Left cardiac atrium (tissue), 4 donors: Measurements from ENCODE around the gene CYRIA. TPM values are rescaled to one million over a fixed set of nuclear protein-coding genes. Genes with fewer than 3 reads are reported as not detected.

Experiments used
- ATAC-seq, 2 donors: fragments of 200-7000 bp; cut with Tn5 transposase; one replicate each; pipeline ENCODE4 v1.9.1; 2020; ENCODE audit warnings: mild to moderate bottlenecking in 2 of 2, moderate library complexity in 2 of 2
- DNase-seq: peaks from one replicate; pipeline ENCODE4 v3.0.0-alpha.2; 2020
- intact Hi-C, 2 donors: fragments of 100-400 bp; cut with DNase I; formaldehyde crosslinking; loops; one replicate each; pipeline versions ENCODE4 v1.14.1 to v1.15.1; 2022 to 2023
- total RNA-seq, 2 donors: library from RNA; stranded (reverse); fragmentation: NEBNext Ultra II Directional; extraction: Animal tissue kit (Norgen Biotek cat#: 25700); gene quantifications; one replicate each; pipeline ENCODE4 v1.2.1, GENCODE V29; 2021
- donor health status: DM: no; HTN: yes; CAD: no.
- donor health status: DM: no; HTN: yes; CAD: no; lungs with severe emphysema.
- donor health status: DM: yes; HTN: yes; CAD: no.
- donor health status: Dilated cardiomyopathy.

The CYRIA gene
- total RNA-seq, 2 donors from 2014 or later = 4.9 to 7.2 TPM

DNA sequence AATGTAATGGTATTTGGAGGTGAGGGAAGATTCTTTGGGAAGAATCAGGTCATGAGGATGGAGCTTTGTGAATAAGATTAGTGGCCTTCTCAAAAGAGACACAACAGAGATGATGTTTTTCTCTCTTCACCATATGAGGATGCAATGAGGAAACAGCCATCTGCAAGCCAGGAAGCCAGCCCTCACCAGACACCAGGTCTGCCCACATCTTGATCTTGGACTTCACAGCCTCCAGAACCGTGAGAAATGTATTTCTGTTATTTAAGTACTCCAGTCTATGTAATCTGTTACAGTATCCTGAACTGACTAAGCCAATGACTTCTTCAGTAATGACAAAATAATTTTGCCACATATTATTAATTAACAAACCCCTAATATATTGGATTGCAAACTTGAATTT, 28.3 kb downstream of the CYRIA start:
- DNase-seq (no peak), ATAC-seq (no peak)
- intact Hi-C loops = no loop called here

DNA sequence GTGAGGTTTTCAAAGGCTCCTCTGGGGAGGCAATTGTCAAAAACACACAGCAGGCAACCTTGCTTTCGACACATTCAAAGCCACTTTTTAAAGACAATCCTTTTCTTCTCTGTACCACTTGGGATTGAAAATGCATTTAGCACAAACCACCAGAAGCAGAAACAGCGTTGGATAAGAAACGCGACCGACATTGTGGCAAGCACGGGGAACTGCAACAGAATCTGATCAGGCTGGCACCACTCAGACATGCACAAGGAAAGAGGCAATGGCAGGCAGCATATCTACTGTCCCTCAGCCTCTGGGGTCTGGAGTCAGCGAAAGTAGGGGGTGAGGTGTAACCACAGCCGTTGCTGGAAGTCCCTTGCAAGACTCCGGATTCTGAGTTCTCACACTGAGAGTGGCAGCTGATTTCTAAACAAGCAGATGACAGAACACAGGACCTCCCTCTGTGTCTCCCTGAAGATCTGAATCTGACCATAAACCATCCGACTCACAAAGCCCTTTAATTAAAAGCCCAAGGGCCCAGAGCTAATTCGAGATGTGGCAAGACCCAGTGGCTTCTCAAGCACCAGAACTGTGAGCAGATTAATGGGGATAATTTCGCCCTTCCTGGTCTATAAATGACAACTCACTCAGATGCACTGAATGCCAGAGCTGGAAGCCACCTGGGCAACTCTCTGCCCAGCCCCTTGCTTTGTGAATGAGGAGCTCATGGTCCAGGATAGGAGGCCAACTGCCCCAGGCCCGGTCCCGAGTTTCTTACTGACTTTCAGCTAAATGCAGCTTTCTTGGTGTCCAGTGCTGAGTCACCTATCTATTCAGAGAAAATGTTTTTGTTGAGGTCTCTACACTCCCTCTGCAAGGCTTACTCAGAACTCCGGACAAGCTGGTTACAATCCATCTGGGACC, 29.6 kb downstream of the CYRIA start:
- intact Hi-C loops = no loop called here
- ATAC-seq (peak; percentile 9 to 25), DNase-seq (no peak)

DNA sequence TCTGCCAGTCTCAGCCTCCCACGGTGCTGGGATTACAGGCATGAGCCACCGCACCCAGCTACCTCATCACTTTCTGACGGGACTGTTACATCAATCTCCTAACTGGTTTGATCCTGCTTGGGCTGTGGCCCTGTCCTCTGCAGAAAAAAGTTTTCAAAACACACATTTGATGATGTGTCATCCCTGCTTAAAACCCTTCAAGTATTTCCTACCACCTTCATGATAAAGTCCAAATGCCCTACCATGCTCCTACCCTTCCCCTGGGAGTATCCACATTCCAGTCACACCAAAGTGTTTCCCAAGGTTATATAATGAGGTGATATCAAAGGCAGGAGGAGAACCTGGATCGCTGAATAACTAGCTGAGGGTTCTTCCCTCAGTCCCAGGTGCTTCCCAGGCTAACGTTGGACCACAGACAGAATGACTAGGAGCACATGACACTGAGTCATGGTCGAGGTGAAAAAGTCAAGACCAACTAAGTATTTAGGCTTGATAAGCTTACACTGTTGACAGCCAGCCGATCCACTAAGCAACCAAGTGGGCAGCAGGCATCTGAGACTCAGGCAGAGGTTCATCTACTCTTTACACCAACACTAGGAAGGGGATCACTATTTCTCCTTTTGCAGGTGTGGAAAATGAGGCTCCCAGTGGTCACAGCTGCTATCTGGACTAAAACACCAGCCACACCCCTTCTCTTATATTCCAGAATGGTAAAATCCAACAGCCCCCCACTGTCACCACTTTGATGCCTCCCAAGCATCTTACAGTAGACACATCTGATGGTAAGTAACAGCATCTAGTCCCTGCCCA, 31.8 kb downstream of the CYRIA start:
- intact Hi-C loops = no loop called here
- DNase-seq = no peak
- peak in 1 of 2 donors; percentile 57 for ATAC-seq

DNA sequence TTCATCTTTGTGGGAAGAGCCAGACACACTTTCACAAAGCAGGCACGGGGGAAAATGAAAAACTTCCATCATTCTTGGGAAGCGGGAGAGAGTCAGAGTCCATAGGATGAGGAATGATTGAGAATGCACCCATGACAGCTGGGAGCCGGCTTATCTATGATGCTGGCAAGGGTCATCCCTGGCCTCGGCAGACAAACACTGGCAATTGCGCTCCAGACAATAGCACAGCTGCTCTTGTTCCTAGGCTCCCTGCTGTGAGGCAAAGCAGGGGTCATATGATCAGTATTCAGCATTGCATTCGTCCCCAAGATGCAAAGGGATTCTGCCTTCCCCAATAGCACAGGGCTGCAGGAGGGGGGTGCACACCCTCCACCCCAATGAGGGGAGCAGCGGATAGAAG, 33.0 kb downstream of the CYRIA start:
- ATAC-seq (no peak), DNase-seq (no peak)
- intact Hi-C loops = no loop called here

DNA sequence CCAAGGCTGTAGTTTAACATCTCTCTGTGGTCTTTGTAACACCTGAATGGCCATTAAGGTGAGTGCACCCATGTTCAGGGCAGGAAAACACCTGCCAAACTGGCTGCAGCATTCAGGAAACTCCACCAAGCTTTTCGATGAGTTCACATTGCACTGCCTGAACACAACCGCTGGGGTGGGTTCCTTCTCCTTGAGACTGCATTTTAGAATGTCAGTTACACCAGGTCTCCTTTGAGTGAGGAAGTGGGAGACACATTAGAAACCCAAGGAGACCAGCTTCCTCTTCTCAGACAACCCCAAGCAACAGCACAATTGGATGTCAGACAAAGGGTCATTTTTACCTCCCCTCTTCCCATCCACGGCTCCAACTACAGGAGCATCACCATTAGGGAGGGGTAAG, 35.2 kb downstream of the CYRIA start:
- ATAC-seq (no peak), DNase-seq (no peak)
- intact Hi-C loops = no loop called here

DNA sequence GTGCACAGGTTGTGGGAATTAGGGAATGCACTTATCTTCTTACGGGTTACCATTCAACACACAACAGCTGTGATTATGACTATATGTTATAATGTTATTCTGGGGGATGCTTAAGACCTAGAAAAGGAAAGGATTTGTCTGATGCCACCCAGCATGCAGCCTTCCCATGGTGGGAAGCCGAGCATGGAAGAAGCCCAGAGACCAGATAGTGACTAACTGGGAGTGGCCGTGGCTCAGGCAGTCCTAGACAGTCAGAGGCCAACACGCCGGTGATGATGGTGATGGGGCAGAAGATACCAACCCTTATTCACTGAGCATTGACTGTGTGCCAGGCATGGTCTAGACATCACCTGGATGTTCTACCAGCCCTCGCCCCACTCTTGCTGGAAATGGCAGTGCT, 35.9 kb downstream of the CYRIA start:
- ATAC-seq = no peak
- intact Hi-C loops = no loop called here
- DNase-seq = no peak

DNA sequence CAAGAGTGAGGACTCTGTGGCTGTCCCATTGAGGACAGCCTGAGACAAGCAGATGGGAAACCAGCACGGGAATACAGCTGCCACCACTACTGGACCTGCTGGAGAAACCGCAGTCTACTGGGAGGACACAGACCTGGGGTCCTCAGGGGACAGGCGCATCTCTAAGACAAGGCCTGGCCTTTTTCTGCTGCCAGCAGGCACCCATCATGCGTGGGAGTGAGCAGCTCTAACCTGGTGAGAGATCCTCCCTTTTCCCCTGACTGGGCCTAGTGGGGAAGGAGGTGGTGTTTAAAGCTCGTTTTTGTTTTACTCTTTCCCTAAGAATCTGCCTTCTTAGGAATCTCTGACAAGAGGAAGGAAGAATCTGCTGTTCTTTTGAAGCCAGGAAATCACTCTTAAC, 36.6 kb downstream of the CYRIA start:
- no peak for DNase-seq
- no peak for ATAC-seq
- intact Hi-C loops = no loop called here

DNA sequence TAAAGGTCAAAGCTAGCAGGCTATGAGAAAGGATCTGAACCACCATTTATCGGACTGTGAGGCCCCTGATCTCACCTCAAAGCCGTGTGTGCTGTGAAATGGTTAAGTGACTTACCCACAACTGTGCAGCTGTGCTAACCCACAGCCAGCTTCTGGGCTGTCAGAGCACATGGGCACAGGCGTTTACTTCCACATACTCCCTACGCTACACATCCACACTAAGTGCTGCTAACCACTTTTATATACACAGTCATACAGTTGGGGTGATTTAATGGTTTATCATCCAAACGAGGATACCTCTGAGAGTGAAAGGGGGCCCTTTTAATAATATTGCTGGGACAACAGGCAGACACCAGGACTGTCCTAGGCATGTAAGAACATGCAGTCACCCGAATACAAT, 37.3 kb downstream of the CYRIA start:
- ATAC-seq (no peak), DNase-seq (no peak)
- intact Hi-C loops = no loop called here

DNA sequence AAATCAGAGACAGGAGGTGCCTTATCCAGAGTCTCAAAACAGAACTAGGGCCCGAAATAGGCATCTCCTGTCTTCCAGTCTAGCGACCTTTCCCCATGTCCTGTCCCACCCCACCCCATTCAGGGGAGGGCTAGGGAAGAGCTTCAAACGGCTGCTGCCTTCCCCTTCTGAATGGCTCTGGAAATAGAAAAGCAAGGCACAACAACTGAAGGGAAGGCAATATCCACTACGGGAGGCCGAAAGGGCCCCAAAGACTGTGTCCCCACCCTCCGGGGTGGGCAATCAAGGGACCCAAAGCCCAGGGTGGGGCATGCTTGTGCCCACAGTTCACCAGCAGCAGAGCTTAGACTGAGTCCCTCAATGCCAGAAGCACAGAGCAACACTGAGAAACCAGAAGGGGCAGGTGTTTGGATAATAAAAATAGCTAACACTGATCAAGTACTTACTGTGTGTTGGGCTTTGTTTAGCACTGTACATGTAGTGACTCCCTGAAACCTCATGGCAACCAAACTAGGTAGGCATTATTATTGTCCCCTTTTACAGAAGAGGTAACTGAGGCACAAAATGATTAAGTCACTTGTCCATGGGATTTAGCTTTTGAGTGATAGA, 38.5 kb downstream of the CYRIA start:
- ATAC-seq = no peak
- no peak for DNase-seq
- intact Hi-C loops = no loop called here

DNA sequence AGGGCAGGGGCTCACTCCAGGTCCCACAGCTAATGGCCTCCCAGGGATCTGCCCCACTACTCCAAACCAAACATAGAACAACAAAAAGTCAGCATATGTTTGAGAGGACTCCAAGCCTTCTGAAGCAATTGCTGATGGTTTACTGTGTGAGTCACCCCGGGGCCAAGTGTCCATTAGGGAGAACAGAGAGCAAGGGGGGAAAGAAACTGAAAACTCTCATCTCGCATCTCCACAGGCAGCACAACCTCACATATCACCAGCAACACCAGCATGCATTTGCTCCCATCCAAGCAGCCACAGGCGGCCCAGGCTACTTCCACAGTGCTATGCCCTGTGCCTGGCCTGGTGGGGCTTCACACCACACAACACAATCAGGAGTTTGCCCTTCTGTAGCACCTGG, 39.1 kb downstream of the CYRIA start:
- ATAC-seq (peak; percentile 27 to 55), DNase-seq (no peak)
- intact Hi-C loops = no loop called here

DNA sequence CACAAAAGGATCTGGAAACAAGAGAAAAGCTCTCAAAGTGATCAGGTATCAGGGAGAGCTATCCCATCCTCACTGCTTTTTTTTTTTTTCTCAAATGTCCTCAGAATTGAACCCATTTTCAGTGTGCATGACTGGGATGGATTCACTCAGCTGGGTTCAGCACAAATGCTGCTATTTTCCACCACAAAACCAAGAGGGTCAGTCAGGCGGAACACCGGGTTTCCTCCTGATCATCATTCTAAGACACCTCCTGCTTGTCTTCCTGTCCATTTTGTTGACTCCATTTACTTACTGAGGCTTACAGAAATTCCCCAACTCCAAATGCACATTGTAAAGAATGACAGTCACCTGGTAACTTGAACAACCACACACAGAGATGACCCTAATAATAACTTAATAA, 39.9 kb downstream of the CYRIA start:
- DNase-seq (no peak), ATAC-seq (no peak)
- intact Hi-C loops = no loop called here

DNA sequence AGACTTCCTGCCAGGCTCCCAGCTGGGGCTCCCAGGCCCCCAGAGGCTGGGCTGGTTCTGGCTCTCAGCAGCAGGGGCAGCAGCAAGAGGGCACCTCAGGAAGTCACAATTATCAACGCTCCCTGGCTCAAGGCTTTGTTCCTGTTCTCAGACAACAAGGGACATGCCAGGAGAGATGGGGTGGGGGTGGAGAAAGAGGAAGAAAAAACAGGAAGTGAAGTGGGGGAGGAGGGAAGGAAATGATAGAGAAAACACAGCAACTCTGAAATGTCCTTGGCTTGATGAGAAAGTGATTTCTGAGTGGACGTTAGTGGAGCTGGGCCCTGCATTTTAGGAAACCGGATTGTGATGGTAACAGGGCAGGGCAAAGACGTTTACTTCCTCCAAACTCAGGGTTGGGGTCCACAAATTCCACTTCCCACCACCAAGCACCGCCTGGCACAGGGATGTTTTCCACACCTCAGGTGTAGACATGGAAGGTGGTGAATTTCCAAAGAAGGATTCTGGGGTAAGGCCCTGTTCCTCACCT, 40.4 kb downstream of the CYRIA start:
- DNase-seq (no peak), ATAC-seq (peak; percentile 60 to 67)
- intact Hi-C loops = no loop called here

DNA sequence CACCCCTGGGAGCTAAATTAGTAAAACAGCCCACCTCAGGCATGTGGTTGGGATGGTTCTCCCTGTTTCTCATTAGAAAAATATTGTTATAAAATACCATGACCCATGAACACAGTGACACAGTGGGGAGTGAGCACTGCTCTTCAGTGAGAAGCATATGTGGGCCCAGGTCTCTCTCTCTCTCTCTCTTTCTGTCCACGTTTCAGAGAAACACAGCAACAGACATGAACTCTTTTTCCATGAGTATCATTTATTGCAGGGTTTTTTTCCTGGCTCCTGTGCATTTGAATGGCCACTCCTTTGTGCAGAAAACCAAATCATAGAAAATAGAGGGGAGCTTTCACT, 41.2 kb downstream of the CYRIA start:
- intact Hi-C loops = no loop called here
- no peak for DNase-seq
- ATAC-seq = peak in 1 of 2 donors; percentile 35

DNA sequence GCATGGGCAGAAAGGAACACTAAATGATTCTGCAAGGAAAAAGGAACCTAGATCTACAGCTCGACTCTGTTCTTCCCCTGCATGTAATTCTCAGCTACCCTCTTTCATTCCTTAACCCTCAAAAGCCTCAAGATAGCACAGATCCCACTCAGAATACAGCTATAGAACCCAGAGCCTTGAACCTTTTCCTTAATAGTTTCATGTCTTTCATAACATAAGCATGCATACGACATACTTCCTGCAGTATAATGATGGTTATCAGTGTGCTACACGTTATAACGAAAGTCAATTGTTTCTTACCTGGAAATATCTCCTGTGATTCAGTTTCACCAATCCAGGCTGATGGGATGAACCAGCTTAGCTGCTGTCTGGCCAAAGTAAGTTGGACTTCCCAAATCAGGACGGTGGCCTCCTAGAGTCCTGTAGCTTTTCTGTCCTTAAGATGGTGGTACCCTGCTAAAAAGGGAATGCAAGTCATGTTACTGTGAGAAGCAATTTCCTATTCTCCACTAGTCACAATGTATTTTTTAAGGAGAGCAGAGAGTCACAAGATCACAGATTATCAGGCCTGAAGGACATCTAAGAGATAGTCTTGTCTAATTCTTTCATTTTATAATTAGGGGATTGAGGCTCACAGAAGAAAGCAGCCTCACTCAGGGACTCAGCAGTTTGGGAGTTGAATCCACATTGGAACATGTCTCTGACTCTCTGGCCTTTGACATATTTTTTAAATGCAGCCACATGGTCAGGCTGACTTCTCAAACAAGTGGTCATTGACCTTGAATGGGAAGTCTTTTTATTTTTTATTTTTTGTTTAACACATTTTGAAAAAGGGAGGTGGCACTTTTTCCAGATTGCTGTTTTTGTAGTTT, 41.8 kb downstream of the CYRIA start:
- intact Hi-C loops = no loop called here
- ATAC-seq (no peak), DNase-seq (no peak)

DNA sequence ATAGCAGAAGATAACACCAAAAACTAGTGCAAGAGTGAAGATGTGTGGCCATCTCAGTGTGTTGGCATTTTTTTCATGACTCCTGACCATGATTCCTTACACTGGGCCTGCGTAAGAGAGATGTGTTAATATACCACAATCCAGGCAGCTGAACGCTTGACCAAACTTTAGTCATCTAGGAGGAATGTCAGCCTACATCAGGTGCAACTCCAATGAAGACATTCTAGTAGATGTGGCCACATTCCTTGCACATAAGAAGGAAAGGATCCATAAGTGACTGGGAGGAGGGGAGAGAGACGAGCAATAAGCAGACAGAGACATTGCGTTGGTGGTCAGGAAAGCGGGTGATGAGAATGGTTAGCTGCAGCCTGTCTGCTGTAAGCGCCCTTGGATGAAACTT, 42.6 kb downstream of the CYRIA start:
- no peak for DNase-seq
- intact Hi-C loops = no loop called here
- ATAC-seq = no peak

DNA sequence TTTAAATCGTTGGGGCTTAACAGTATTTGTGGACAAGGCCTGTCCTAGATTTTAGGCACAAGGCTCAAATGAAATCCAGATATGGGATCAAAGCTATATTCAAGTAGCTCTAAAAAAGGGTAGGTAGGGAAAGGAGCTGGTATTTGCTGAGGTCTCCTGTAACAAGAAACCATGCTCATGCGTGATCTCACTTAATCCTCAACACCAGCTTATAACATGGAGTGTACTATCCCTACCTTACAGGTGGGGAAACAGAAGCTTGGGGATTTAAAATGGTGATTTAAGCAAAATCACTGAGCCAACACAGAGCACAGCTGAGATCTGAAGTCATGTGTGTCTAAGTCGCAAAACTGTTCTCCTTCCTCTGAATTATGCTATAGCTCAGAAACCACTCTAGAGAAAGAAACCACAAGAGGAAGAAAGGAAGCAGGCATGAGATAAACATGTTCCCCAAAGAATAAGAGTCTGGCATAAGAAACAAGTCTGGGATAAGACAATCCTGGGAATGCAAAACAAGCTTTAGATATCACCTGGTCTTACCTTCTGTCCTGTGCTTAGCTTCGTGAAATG, 43.1 kb downstream of the CYRIA start:
- ATAC-seq (no peak), DNase-seq (no peak)
- intact Hi-C loops = no loop called here

DNA sequence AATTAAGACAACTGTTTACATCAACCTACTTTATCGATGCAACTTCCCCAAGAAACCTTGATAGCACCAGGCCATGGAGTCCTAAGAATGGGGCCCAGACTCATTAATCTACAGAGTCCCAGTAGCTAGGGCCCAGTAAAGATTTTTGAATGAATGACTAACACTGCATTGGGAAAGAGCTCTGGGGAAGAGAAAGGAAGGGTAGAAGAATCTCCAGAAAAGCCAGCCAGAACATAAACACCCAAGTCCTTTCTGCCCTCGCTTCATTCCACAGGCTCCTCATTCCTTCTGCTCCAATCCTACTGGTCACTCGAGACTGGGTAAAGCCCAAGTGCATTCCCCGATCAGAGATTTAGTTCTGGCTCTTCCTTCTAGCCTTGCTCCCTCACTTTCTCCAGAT, 44.3 kb downstream of the CYRIA start:
- DNase-seq = no peak
- intact Hi-C loops = no loop called here
- ATAC-seq = no peak

DNA sequence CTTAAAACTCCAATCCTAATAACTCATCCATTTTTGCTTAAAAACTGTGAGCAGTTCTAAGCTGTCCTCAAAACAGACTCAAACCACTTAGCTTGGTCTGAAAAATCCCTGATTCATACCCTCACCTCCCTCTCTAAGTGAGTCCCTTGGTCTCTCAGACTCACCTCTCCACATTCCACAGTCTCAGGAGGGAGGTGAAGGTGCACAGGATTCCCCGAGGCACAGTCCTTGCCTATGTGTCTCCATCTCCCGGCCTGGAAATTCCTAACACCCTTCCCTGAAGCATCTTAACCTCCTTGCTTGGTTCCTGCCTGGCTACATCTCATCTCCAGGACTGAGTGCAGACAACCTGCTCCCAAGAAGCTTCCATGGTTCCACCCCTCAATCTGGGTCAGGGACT, 45.0 kb downstream of the CYRIA start:
- DNase-seq (no peak), ATAC-seq (no peak)
- intact Hi-C loops = no loop called here
